Brain pericyte (primary cell): ENCODE data around the gene PLPP3.
"Not testable (repeated sequence)": the region's sequence is repeated elsewhere in the genome, so short reads cannot be mapped to it uniquely, and the experiment has no call there.

ENCODE experiments used
- DNase-seq: peaks from one replicate; pipeline ENCODE4 v3.0.0-alpha.2; 2012; ENCODE audit warnings: low read depth, low spot score

Gene PLPP3

DNA sequence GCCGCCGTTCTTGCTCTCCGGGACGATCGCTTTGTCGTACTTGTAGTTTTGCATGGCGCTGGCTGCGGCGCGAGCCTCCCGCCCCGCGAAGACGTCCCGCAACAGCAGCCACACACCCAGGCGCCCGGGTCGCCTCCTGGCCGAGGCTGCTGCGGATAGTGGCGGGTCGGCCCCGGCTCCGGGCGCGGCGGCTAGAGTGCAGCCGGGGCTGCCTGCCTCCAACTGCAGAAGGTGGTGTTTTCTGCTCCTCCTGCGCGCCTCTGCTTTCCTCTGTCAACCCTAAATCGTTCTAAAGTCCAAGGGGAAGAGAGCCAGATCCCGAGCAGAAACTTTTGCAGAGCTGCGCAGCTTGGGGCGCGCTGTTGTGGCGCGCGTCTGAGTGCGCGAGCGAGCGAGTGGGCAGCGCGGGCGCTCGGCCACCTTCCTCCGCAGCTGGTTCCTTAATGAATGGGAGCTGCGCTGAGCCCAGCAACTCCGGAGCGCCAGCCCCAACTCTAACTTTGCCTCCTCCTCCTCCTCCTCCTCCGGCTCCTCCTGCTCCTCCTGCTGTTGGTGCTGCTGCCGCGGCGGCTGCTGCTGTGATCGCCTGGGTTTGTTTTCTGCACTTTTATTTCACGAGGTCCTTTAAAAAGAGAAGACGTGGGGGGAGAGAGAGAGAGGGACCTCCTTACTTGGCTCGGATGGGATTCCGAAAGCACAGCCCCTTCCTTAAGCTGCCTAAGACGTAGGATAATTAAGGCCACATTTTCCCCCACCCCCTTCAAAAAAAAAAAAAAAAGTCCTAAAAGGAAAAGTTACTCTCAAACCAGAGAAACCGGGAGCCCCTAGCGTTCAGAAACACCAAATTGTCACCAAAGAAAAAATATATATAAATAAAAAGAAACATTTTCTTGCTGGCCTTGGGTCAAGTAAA is at the start of gene PLPP3:
Gene PLPP3, minus strand, starts transcription at position 601 of the 913 bp plus-strand sequence. Its CDS starts 547 bp downstream, at position 54.
- DNase-seq, result peak; percentile 94

DNA sequence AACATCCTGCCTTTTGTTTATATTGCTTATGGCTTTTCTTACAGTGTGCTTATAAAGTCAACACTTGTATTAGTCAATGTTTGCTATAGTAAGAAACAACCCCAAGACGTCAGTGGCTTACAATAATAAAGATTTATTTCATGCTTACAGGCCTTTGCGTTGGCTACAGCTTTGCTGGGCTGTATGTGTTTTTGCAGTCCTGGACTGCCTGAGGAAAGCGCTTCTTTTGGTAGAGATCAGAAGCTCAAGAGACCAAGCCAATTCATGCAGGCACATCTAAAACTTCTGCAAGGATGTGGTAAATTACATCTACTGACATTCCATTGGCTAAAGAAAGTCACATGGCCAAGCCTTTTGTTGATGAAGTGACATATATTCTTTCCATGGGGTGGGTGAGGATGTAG is 48.3 kb upstream of the PLPP3 start:
- peak; percentile 89 for DNase-seq

DNA sequence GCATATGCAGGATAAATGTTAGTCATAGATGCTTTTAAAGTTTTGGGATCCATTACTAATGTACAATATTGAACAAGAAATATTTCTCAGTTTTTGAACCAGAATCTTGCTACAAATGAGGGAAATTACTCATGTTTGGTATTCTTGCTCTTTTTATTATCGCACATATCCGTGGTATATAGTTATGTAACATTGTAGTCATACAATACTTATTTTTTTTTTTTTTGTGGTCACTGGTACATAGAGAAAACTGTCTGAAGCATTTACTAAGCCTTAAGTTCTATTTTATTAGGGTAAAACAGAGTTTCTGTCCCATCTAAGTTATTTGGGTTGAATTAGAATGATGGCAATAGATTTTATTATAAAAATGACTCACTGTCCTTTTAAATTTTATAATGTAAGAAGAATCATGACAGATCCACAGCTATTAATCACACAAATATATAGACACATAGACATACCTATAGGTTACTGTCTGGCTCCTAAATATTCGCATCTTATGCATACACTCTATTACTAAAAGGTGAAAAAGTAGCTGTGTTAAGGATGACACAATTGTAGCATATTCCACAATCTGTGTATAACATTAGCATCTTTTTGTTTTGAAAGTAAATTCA is 47.8 kb upstream of the PLPP3 start:
- no peak for DNase-seq

DNA sequence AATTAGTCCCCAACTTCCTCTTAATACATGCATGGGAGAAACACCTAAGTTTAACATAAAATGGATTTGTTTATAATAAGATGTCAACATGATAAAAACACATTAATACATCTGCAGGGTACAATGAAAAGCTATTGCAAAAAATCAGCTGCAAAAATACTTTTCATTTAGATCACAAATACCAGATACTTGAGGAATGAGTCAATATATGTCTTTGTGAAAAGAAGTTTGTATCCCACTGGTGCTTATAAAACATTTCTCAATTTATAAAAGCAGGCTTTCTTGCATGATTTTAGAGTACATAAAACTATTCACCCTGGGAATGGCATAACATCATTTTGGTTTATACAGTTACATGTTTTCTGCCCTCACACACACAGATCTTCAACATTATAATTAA is 47.2 kb upstream of the PLPP3 start:
- DNase-seq, result no peak

DNA sequence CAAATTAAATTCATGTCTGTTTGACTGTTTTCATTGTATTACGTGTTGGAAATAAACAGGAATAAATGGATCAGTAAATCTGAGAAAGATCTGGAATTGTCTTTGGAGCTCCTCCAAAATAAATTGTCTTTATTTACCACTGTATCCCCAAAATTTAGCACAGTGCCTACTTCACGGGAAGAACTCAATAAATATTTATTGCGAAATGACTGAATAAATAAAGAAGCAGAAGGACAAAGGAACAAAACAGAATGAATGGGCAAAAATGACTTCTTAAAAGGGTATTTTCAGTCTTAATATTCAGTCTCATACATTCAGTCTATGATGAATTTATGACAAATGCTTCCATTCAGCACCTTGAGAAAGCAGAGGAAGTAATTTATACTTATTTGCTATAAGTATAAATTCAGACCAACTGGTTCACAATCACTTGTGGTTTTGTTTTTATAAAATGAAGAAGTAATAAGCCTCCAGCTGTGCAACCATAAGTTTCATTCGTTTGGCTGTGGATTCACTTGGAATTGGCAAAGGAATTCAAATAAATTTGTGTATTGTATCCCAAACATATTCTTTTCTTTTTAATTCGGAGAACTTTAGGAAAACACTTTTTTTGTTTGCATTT is 46.6 kb upstream of the PLPP3 start:
- DNase-seq, result no peak

DNA sequence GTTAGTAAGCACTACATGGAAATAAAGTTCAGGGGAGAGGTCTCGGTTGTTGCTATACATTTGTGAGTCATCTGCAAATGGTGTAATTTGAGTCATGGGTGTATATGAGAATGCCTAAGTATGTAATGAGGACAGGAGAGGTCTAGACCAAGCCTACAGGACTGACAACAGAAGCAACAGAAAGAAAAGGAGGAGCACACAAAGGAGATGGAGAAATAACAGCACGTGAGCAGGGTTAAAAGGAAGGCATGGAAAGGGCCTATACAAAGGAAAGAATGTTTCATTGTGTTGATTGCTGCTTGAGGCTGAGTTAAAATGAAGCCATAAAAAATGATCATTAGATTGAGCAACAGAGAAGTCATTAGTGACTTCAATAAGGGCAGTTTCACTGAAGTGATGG is 37.8 kb upstream of the PLPP3 start:
- DNase-seq, result no peak

DNA sequence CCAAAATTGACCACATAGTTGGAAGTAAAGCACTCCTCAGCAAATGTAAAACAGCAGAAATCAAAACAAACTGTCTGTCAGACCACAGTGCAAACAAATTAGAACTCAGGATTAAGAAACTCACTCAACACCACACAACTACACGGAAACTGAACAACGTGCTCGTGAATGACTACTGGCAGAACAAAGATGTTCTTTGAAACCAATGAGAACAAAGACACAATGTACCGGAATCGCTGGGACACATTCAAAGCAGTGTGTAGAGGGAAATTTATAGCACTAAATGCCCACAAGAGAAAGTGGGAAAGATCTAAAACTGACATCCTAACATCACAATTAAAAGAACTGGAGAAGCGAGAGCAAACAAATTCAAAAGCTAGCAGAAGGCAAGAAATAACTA is 31.4 kb upstream of the PLPP3 start:
- DNase-seq, result not testable (repeated sequence)

DNA sequence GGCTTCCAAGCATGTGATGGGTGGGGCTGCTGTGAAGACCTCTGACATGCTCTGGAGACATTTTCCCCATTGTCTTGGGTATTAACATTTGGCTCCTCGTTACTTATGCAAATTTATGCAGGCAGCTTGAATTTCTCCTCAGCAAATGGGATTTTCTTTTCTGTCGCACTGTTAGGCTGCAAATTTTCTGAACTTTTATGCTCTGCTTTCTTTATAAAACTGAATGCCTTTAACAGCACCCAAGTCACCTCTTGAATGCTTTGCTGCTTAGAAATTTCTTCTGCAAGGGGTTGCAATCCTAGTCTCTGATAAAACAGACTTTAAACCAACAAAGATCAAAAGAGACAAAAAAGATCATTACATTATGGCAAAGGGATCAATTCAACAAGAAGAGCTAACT is 30.7 kb upstream of the PLPP3 start:
- DNase-seq, result not testable (repeated sequence)

DNA sequence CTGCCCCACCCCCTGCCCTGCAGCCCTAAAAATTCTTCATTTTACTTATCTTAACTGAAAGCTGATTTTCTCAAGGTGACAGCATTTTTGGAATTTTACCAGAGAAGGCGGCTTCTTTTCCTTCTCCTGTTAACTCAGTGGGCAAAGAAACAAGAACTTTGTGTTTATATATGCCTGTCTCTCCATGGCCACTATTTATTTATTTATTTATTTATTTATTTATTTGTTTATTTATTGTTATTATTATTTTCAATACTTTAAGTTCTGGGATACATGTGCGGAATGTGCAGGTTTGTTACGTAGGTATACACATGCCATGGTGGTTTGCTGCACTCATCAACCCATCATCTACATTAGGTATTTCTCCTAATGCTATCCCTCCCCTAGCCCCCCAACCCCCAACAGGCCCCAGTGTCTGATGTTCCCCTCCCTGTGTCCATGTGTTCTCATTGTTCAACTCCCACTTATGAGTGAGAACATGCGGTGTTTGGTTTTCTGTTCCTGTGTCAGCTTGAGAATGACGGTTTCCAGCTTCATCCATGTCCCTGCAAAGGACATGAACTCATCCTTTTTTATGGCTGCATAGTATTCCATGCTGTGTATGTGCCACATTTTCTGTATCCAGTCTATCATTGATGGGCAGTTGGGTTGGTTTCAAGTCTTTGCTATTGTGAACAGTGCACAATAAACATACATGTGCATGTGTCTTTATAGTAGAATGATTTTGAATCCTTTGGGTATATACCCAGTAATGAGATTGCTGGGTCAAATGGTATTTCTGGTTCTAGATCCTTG is 16.2 kb upstream of the PLPP3 start:
- DNase-seq, result not testable (repeated sequence)

DNA sequence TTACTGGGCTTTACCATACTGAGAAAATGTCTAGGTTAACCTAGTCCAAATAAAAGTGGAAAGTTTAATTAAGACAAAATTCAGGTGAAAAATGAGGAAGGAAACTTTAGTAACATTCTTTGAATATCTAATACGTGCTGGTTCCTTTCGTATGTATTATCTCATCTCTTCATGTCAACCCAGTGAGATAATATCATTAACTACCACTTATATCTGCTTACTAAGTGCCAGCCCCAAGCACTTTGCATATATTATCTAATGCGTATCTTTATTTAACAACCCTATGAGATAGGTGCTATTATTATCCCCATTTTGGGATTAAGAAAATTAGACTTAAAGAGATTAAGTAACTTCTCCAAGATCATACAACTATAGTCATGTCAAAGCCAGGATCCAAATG is 12.5 kb upstream of the PLPP3 start:
- DNase-seq, result no peak

DNA sequence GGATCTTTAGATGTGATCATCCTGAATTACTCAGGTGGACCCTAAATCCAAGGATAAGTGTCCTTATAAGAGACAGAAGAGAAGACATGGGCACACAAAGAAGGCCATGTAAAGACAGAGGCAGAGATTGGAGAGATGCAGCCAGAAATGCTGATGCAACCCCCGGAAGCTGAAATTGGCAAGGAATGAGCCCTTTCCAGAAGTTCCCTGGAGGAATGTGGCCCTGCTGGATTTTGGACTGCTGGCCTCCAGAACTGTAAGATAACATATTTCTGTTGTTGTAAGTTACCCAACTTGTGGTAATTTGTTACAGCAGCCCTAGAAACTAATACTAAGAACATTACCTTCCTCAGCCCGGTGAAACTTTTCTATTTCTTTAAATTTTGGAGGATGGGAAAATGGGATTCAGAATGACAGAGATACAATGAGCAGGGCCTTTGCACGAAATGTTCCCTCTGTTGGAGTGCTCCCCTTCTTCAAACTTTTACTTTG is 11.2 kb upstream of the PLPP3 start:
- DNase-seq, result no peak

DNA sequence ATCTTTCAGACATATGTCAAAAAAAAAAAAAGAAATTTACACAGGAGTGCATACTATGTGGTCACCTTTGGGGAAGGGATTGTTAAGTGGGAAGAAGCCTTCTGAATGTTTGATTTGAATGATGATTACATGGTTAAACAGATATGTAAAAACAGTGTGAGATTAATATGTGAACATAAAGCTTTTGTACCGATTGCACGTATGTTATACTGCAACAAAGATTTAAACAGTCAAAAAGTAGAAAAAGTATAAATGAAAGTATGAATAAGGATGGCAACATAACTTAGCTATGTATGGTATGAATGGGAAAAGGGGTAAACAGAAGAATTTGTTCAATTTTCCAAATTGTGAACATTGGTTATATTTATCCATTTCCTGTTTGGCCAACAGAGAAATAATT is 10.0 kb upstream of the PLPP3 start:
- no peak for DNase-seq

DNA sequence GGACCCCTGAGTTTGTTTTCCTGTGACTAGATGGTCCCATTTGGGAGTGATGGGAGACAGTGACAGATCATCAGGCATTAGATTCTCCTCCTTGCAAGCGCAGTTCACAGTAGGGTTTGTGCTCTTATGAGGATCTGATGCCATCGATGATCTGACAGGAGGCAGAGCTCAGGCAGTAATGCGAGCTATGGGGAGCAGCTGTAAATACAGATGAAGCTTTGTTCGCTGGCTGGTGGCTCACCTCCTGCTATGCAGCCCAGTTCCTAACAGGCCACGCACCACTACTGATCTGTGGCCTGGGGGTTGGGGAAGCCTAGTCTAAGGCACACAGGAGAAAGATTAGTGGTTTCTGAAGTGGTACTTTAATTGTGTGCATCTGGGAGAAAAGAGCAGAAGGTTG is 7.1 kb upstream of the PLPP3 start:
- DNase-seq, result no peak

DNA sequence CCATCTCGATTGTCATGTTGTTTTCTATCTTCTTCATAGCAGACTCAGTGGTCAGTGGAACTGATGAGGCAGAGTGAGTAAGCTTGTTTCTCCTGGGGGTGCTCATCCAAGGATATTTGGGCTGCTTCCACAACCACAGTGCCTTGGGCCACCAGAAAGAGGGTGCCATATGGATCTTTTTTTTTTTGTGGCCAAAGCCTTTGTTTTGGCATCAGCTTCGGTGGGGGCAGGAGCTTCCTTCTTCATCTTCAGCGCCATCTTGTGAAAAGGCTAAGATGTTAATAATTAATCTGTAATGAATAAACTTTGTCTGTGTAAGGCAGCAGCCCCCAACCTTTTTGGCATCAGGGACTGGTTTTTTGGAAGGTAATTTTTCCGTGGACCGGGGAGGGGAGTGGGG is 6.6 kb upstream of the PLPP3 start:
- no peak for DNase-seq

DNA sequence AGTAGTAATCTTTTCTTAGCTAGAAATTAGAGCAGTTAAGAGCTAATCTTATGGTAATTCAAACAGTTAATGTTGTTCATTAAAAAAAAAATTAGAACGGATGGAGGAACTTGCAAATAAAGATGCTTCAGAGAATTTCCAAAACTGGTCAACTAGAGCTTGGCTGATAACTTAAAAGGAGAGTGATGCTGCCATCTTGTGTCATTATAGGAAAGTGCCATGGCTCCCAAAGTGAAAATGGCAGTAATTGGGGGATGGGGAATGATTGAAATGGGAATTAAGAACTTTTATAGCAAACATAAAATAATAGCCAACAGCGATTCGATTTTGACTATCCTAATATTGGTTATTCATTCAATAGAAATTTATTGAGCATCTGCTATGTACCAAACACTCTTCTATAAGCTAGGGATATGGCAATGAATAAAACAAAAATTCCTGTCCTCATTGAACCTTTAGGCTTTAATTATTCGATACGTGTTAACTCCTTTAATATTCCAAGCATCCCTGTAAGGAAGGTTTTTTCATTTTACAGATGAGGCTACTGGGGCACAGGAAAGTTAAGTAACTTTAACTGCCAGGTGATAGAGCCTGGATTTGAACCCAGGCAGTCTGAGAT is 5.7 kb upstream of the PLPP3 start:
- no peak for DNase-seq

DNA sequence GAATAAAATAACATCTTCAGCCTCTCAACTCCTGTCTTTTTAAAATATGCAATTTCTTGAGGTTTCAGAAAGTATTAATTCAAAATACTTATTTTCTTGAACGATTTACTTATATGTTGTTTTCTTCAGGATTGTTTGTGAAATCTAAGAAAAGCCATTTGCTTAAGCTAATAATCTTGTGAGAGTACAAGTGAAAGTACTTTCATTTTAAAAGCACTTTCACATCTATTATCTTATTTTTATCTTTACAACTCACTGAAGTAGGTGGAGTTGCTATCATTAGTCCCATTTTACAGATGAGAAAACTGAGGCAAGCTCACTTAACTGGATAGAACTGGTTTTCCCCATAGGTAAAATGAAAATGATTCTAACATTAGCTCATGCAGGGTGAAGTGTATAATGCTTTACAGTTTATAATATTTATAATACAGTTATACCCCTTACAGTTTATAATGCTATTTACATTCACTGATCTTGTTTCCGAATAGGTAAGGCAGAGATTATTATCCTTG is 4.7 kb upstream of the PLPP3 start:
- DNase-seq, result no peak

DNA sequence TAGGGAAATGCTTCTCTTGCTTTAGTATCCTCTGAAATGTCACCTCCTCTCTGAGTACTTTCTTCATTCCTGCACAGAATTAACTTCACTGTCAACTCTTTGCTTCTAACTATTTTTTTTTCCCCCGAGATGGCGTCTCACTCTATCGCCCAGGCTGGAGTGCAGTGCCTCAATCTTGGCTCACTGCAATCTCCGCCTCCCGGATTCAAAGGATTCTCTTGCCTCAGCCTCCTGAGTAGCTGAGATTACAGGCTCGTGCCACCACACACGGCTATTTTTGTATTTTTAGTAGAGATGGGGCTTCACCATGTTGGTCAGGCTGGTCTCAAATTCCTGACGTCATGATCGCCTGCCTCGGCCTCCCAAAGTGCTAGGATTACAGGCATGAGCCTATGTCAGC is 1.4 kb upstream of the PLPP3 start:
- no peak for DNase-seq

DNA sequence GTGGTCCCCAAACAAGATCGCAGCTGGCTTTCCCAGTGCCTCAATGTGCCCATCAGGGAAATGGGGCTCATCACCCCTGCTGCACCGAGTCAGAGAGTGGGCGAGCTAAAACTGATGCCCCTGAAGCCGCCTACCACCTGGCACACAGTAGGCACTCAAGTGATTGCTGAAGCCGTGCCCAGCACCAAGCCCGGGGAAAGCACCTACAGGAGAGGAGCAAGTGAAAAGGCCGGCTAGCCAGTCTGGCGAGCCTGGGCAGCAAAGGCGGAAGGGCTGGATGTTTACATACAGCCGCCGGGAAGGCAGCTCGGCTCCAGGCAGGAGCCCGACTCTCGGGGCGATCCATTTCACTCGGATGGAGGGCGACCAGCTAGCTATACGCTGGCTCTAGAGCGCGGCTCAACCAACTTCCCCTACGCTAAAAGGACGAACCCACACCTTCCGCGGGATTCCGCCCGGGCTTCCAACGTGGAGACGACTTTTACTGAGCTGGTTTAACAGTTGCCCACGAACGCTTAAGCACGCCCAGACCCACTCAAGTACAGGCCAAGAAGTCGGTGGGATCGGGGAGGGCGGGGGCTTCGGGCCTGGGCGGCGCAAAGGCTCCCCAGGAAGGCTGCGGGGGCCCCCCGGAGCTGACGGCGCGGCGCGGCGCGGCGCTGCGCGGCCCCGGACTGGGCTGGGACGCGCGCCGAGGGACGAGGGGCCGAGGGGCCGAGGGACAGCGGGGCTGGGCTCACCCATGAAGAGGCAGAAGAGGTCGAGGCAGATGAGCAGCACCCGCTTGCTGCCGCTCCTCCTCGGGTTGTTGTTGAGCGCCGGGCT is 1.0 kb downstream of the PLPP3 start:
- DNase-seq, result no peak

DNA sequence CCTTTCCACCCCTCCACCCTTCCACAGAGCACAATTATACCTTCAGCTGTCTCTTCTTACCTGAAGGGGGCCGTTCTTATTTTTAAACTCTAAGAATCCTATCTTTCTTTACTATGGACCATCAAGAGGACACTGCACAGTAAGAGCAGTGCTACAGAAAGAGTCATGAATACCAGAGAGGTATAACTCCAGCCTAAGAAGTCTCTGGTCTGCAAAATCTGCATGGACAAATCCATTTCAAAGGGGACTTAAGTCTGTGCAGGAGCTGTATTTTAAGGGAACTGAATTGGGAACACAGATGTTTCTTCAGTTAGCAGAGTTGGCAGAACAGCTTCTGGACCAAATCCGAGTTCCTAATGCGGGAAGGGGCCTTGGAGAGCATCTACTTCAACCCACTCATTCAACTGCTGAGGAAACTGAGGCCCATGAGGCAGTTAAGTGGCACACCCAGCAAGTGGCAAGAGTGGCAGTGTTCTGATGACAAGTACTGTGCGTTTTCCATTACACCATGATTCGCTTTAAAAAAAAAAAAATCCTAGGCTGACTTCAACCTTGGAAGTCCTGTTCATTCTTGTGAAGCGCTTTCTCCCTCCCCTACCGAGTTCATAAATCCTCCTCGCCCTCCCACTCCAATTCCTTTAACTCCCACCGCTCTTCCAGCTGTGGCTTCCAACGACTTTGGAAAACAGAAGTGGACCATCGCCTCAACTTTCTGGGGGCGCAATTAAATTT is 1.8 kb downstream of the PLPP3 start:
- no peak for DNase-seq
